K562 (cell line): ENCODE results near the gene FGF4. TPM values are rescaled to one million over a fixed set of nuclear protein-coding genes. Genes with fewer than 3 reads are reported as not detected.

Experiments used
- ELK1 ChIP-seq: sonication (generic); formaldehyde crosslinking; IDR thresholded peaks from 2 replicates; pipeline ENCODE4 v1.8.1; 2022; ENCODE audit warnings: missing genetic modification reagents
- HMG20B ChIP-seq: fragments of 250-450 bp; sonication (Bioruptor Pico); IDR thresholded peaks from 2 replicates; pipeline ENCODE4 v1.5.0; 2021; ENCODE audit warnings: mild to moderate bottlenecking
- MYNN ChIP-seq, 2 experiments: sonication (generic); formaldehyde crosslinking in 1 of 2; IDR thresholded peaks; 2 replicates each; pipeline versions ENCODE4 v1.5.0 to v1.6.1; 2016 to 2020; ENCODE audit warnings: antibody characterized with exemption in 1 of 2, missing genetic modification reagents in 1 of 2
- NEUROD1 ChIP-seq: fragments of 150-350 bp; IDR thresholded peaks from 2 replicates; pipeline ENCODE4 v1.6.1; 2014; ENCODE audit warnings: borderline replicate concordance, low read length, low read depth; ENCODE audit not compliant: partially characterized antibody
- PTTG1 ChIP-seq: fragments of 450-650 bp; IDR thresholded peaks from 2 replicates; pipeline ENCODE4 v1.6.1; 2016; ENCODE audit warnings: low read depth, mild to moderate bottlenecking, missing genetic modification characterization, missing compliant biosample characterization
- SRSF7 ChIP-seq: fragments of 200-400 bp; formaldehyde crosslinking; optimal IDR thresholded peaks from 2 replicates; pipeline ENCODE3; 2017; ENCODE audit warnings: mild to moderate bottlenecking, low read depth, low read length
- TAF7 ChIP-seq: fragments of 450-650 bp; IDR thresholded peaks from 2 replicates; pipeline ENCODE4 v1.6.1; 2016; ENCODE audit warnings: missing genetic modification characterization, missing compliant biosample characterization
- TFE3 ChIP-seq: fragments of 450-650 bp; formaldehyde crosslinking; IDR thresholded peaks from 2 replicates; pipeline ENCODE4 v1.4.0; 2020; ENCODE audit warnings: mild to moderate bottlenecking, mixed read lengths
- ZNF707 ChIP-seq: fragments of 250-450 bp; sonication (Bioruptor Pico); conservative IDR thresholded peaks from 2 replicates; pipeline ENCODE4 v1.8.0; 2022; ENCODE audit warnings: inconsistent platforms, mild to moderate bottlenecking, moderate library complexity
- polyA plus RNA-seq, 8 experiments: library from polyadenylated mRNA; depleted of rRNA in 4 of 8; stranded (reverse) in 5 of 8; unstranded in 3 of 8; fragments of >200 nt; fragmentation: Nextera tagmentation in 2 of 8; fragmentation: Illumina TruSeq in 1 of 8; extraction: Ambion mirVana in 2 of 8; extraction: Trizol in 1 of 8; gene quantifications; 2 replicates each; pipeline versions ENCODE4 v1.2.1 to v1.2.3, GENCODE V29; 2011 to 2014; ENCODE audit warnings: inconsistent platforms in 1 of 8, missing spikeins in 1 of 8
- total RNA-seq, 7 experiments: library from RNA; depleted of rRNA in 6 of 7; stranded (reverse); fragments of >200 nt in 6 of 7; fragmentation: Illumina TruSeq in 2 of 7; extraction: Trizol in 2 of 7; gene quantifications; 2 replicates each; pipeline versions ENCODE4 v1.2.1 to v1.2.3, GENCODE V29; 2011 to 2021; ENCODE audit warnings: low replicate concordance in 1 of 7

Gene FGF4
- total and polyA plus RNA-seq, 9 of the 15 experiments (the other 6 are each of a cell fraction or from before 2014, with no cell fraction given), result not detected

- no peak for TF ChIP-seq MYNN (IDR thresholded peaks at IDR 0.05)
- TF ChIP-seq MYNN (CRISPR knock-in tag; IDR thresholded peaks at IDR 0.05), result no peak
- no peak for TF ChIP-seq ELK1 (CRISPR knock-in tag)
- TF ChIP-seq TAF7 (tag), result no peak
- TF ChIP-seq SRSF7, result no peak
- no peak for TF ChIP-seq ZNF707 (CRISPR knock-in tag)
- TF ChIP-seq HMG20B, result no peak
- no peak for TF ChIP-seq PTTG1
- no peak for TF ChIP-seq TFE3 (CRISPR knock-in tag)
- TF ChIP-seq NEUROD1, result no peak
Measured at GRCh38 chr11:69821511-69822040, 46.4 kb upstream of the FGF4 start (continued).
